Activated naive CD8-positive, alpha-beta T cell treated with anti-CD3 and anti-CD28 coated beads for 36 hours (primary cell): ENCODE measurements around the gene ARSH. TPM values are rescaled to one million over a fixed set of nuclear protein-coding genes. Genes with fewer than 3 reads are reported as not detected.
"Not testable (repeated sequence)": the region's sequence is repeated elsewhere in the genome, so short reads cannot be mapped to it uniquely, and the experiment has no call there.

Source experiments
- DNase-seq: peaks from one replicate; pipeline ENCODE4 v3.0.0; 2021
- H3K27ac Mint-ChIP-seq: one replicate; pipeline ENCODE4 v1.8.0; 2022; ENCODE audit warnings: mild to moderate bottlenecking, moderate library complexity, mixed read lengths
- H3K27me3 Mint-ChIP-seq: one replicate; pipeline ENCODE4 v1.8.0; 2022; ENCODE audit warnings: mild to moderate bottlenecking, mixed read lengths
- H3K36me3 Mint-ChIP-seq: one replicate; pipeline ENCODE4 v1.8.0; 2021; ENCODE audit warnings: mild to moderate bottlenecking, mixed read lengths
- H3K4me1 Mint-ChIP-seq: one replicate; pipeline ENCODE4 v1.8.0; 2021; ENCODE audit warnings: mixed read lengths
- H3K4me3 Mint-ChIP-seq: one replicate; pipeline ENCODE4 v1.8.0; 2022; ENCODE audit warnings: mild to moderate bottlenecking, moderate library complexity, mixed read lengths
- H3K9me3 Mint-ChIP-seq: one replicate; pipeline ENCODE4 v1.8.0; 2022; ENCODE audit warnings: mixed read lengths
- total RNA-seq, 2 experiments: library from RNA; stranded (reverse); gene quantifications; one replicate each; pipeline ENCODE4 v1.2.3, GENCODE V29; 2021

The ARSH gene, protein sequence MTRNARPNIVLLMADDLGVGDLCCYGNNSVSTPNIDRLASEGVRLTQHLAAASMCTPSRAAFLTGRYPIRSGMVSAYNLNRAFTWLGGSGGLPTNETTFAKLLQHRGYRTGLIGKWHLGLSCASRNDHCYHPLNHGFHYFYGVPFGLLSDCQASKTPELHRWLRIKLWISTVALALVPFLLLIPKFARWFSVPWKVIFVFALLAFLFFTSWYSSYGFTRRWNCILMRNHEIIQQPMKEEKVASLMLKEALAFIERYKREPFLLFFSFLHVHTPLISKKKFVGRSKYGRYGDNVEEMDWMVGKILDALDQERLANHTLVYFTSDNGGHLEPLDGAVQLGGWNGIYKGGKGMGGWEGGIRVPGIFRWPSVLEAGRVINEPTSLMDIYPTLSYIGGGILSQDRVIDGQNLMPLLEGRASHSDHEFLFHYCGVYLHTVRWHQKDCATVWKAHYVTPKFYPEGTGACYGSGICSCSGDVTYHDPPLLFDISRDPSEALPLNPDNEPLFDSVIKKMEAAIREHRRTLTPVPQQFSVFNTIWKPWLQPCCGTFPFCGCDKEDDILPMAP
- total RNA-seq, result not detected

DNA sequence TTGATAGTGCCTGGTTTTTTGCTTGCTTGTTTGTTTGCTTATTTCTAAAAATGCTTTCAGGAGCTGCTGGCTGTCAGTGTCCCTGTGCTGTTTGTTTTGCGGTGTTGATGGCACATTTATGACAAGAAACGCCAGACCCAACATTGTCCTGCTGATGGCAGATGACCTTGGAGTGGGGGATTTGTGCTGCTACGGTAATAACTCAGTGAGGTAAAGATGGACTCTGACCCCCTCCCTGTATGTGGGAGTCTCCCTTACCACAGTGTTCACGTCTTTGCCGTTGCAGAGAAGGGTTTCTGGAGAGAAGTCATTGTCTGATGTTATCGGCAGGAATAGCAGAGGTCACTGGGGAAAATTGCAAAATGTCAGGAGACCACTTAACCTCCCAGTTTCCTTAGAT is at the start of gene ARSH:
Gene ARSH (plus strand): TSS at position 52 of the 400 bp plus-strand sequence. CDS start 67 bp downstream, at position 119.
- Mint-ChIP-seq H3K27me3 (no peaks in the 10 kb centered on the region), H3K27ac (no peak within 1 kb of the TSS), H3K4me3 (no peak within 1 kb of the TSS), H3K4me1 (no peaks in the 10 kb centered on the region), H3K36me3 (no peaks in the 10 kb centered on the region), H3K9me3 (peaks cover 2% of the 10 kb centered on the region)
- DNase-seq, result no peak

DNA sequence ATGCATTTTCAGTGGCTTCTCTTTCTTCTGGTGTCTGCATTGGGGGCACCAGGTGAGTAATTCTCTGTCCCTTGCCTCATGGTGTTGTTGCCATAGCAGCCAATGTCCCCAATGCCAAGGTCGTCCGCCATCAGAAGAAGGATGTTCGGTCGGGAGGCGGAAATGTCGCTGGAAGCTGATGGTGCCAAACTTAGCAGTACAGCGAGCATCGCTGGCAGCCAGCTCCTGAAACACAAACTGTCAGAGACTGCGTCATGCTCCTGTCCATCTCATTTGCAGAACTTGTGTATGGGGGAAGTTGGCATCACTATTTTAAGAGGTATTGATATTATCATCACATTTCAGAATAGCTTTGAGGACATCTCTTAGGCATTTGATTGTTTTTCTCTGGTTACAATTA is 48.1 kb upstream of the ARSH start:
- Mint-ChIP-seq H3K27me3 (no peaks in the 10 kb centered on the region), H3K4me3 (no peak overlapping the region), H3K36me3 (no peaks in the 10 kb centered on the region), H3K4me1 (no peaks in the 10 kb centered on the region), H3K27ac (no peak overlapping the region), H3K9me3 (no peaks in the 10 kb centered on the region)
- no peak for DNase-seq

DNA sequence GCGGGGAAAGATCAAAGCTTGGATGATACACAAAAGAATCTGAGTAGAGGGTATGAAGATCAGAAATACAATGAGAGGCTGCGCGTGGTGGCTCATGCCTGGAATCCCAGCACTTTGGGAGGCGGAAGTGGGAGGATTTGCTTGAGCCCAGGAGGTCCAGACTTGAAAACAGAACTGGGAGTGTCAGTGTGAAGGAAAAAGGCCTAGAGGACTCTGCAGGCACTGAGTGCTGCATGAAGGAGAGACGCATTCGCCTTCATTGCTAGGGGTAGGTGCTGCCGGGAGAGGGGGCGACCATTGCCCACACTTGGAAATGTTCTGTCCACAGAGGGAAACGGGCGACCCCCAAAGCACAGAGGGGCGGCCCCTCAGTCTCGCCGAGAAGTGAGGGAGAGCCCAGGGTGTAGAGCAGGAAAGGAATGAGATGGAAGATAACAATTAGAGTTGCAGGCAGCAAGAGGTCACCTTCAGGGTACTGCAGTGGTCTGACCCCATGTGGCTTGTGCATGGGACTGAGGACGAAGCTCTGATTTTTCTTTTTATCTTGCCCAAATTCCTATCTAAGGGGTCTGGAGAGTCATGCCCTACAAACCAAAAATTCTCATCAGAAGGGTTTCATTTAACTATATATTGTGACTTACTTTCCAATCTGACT is 45.4 kb upstream of the ARSH start:
- Mint-ChIP-seq H3K36me3 (no peaks in the 10 kb centered on the region), H3K27me3 (no peaks in the 10 kb centered on the region), H3K27ac (no peak overlapping the region), H3K9me3 (no peaks in the 10 kb centered on the region), H3K4me1 (no peaks in the 10 kb centered on the region), H3K4me3 (no peak overlapping the region)
- DNase-seq, result no peak

DNA sequence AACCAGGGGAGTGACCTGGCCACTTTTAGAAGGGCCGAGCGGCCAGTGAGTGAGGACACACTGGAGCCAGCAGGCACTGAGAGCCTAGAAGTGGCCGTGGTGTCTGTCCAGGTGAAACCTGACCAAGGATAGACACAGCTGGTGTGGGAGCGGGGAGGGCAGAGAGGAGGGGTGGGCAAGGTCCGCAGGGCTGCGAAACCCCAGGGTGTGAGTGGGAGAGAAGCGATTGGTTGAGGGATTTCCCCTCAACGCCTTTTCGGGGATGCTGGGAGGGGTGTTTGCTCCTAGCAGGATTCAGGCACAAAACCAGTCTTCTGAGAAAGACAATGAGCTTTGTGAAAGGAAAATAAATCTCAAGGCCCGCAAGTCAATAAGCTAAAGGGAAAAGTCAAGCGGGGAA is 44.0 kb upstream of the ARSH start:
- Mint-ChIP-seq H3K27ac (no peak overlapping the region), H3K36me3 (no peaks in the 10 kb centered on the region), H3K4me1 (no peaks in the 10 kb centered on the region), H3K9me3 (no peaks in the 10 kb centered on the region), H3K27me3 (no peaks in the 10 kb centered on the region), H3K4me3 (no peak overlapping the region)
- no peak for DNase-seq

DNA sequence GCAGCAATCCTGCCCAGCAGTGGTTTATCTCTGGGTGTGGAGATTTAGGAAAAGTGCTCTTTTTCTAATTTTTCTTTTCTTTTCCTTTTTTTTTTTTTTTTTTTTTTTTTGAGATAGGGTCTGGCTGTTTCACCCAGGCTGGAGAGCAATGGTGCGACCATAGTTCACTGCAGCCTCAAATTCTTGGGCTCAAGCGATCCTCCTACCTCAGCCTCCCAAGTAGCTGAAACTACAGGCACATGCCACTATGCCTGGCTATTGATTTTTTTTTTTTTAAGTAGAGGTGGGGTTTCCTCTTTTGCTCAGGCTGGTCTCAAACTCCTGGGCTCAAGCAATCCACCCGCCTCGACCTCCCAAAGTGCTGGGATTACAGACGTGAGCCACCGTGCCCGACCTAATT is 42.9 kb upstream of the ARSH start:
- H3K4me3 Mint-ChIP-seq, H3K36me3 Mint-ChIP-seq, DNase-seq, H3K27me3 Mint-ChIP-seq, H3K27ac Mint-ChIP-seq, H3K9me3 Mint-ChIP-seq, H3K4me1 Mint-ChIP-seq: not testable (repeated sequence)

DNA sequence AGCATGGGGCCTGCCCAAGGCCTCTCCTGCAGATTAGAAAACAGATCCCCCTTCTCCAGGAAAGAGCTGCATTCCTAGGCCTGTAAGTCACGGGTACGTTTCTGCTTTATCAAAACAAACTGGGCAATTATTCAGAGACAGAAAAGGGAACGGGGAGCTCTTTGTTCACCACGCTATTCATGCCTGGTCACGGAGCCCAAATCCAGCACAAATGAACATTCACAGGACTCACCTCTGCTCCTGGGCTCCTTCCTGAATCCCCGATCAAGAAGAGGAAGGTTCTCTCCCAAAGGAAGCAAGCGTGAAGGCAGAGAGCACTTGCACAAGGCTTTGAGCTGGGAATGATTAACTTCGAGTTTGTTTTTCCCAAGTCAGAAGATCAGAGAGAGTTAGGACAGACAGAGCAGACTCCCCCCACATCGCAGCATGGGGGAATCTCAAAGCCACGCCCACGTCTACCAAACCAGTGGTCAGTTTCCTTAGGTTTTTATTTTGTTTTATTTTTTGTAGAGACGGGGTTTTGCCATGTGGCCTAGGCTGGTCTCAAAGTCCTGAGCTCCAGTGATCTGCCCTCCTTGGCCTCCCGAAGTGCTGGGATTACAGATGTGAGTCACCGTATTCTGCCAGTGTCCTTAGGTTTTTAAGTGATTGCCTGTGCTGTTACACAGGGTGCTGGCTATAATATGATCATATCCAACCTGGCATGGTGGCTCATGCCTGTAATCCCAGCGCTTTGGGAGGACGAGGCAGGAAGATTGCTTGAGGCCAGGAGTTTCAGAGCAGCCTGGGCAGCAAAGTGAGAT is 42.2 kb upstream of the ARSH start:
- H3K4me1 Mint-ChIP-seq, DNase-seq, H3K9me3 Mint-ChIP-seq, H3K4me3 Mint-ChIP-seq, H3K27me3 Mint-ChIP-seq, H3K27ac Mint-ChIP-seq, H3K36me3 Mint-ChIP-seq: not testable (repeated sequence)

DNA sequence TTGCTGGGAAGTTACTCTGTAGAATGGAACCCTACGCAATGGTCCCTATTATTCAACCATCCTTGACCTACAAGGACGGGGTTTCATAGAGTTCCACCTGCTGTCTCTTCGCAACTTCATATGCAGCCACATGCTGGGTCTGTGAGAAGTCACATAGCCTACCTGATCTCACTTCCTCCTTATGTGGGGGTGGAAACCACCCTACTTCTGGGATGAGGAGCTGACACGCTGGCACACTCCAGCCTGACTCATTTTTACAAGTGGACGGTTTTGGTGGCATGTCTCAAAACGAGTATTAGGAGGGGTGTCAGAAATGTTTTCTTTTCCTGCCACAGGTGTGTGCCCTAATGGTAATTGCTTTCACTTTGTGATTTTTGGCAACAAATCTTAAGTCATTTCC is 40.4 kb upstream of the ARSH start:
- Mint-ChIP-seq H3K4me1 (no peaks in the 10 kb centered on the region), H3K9me3 (no peaks in the 10 kb centered on the region), H3K27me3 (no peaks in the 10 kb centered on the region), H3K36me3 (no peaks in the 10 kb centered on the region), H3K27ac (no peak overlapping the region), H3K4me3 (no peak overlapping the region)
- peak; percentile 1 for DNase-seq

- Mint-ChIP-seq H3K4me1 (no peaks in the 10 kb centered on the region), H3K4me3 (no peak overlapping the region), H3K36me3 (no peaks in the 10 kb centered on the region), H3K9me3 (no peaks in the 10 kb centered on the region), H3K27me3 (no peaks in the 10 kb centered on the region), H3K27ac (no peak overlapping the region)
- no peak for DNase-seq
Observed at GRCh38 chrX:2967012-2967411, 39.3 kb upstream of the ARSH start.

DNA sequence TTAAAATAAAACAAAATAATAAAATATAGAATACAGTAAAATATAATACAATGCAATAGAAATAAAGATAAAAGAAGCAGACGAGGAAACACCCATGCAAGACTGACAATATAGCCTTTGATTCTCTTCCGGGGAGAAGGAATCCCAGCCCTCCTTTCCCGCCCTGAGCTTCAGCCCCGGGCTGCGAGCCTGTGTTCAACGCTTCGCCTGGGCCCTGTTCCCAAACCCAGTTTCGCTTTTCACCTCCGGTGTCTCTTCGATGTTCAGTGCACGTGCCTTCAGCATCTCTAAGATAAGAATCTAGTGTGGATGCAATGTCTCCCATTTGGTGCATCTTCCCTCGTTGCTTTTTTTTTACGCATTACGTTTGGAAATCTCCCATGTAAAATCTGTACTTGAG is 38.8 kb upstream of the ARSH start:
- no peak for DNase-seq
- no peaks in the 10 kb centered on the region for H3K27me3 Mint-ChIP-seq
- H3K27ac Mint-ChIP-seq, result no peak overlapping the region
- no peak overlapping the region for H3K4me3 Mint-ChIP-seq
- H3K36me3 Mint-ChIP-seq, result no peaks in the 10 kb centered on the region
- H3K9me3 Mint-ChIP-seq, result no peaks in the 10 kb centered on the region
- no peaks in the 10 kb centered on the region for H3K4me1 Mint-ChIP-seq

- H3K9me3 Mint-ChIP-seq, result no peaks in the 10 kb centered on the region
- DNase-seq, result peak; percentile 8
- H3K27me3 Mint-ChIP-seq, result no peaks in the 10 kb centered on the region
- H3K4me1 Mint-ChIP-seq, result no peaks in the 10 kb centered on the region
- H3K27ac Mint-ChIP-seq, result no peak overlapping the region
- H3K36me3 Mint-ChIP-seq, result no peaks in the 10 kb centered on the region
- H3K4me3 Mint-ChIP-seq, result no peak overlapping the region
Observed at GRCh38 chrX:2967998-2968909, 38.1 kb upstream of the ARSH start.

GRCh38 chrX:2969021-2969420 is 37.3 kb upstream of the ARSH start:
- H3K27ac Mint-ChIP-seq, result no peak overlapping the region
- no peaks in the 10 kb centered on the region for H3K36me3 Mint-ChIP-seq
- no peak overlapping the region for H3K4me3 Mint-ChIP-seq

GRCh38 chrX:2972391-2972790 is 34.0 kb upstream of the ARSH start:
- Mint-ChIP-seq H3K4me1 (no peaks in the 10 kb centered on the region), H3K27ac (no peak overlapping the region), H3K27me3 (no peaks in the 10 kb centered on the region), H3K4me3 (no peak overlapping the region), H3K9me3 (no peaks in the 10 kb centered on the region), H3K36me3 (no peaks in the 10 kb centered on the region)
- DNase-seq, result no peak

More at GRCh38 chrX:2969021-2969420, 37.3 kb upstream of the ARSH start:
- DNase-seq, result no peak
- Mint-ChIP-seq H3K9me3 (no peaks in the 10 kb centered on the region), H3K4me1 (no peaks in the 10 kb centered on the region), H3K27me3 (no peaks in the 10 kb centered on the region)

DNA sequence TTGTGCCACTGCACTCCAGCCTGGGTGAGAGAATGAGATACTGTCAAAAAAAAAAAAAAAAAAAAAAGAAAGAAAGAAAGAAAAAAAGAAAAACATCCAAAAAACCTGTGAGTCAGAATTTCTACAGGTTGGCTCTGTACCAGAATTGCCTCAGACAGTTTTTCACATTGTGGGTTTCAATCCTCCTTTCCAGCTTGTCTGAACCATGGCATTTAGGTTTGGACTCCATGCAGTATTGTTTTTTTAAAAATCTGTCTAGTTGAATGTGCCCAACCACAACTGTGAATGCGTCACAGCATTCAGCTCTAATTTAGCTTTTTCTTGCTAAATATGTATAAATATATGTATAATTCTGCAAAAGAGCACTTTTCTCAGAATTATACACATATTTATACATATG is 31.4 kb upstream of the ARSH start:
- H3K4me3 Mint-ChIP-seq, result no peak overlapping the region
- H3K27me3 Mint-ChIP-seq, result no peaks in the 10 kb centered on the region
- no peaks in the 10 kb centered on the region for H3K4me1 Mint-ChIP-seq

DNA sequence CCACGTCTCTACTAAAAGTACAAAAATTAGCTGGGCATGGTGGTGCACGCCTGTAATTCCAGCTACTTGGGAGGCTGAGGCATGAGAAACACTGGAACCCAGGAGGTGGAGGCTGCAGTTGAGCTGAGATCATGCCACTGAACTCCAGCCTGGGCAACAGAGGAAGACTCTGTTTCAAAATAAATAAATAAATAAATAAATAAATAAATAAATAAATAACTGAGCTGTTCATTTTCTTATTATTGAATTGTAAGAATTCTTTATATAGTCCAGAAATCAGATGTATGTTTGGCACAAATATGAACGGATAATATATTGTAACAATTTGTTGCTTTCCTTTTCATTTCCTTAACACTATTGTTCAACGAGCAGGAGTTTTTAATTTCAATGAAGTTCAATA is 27.7 kb upstream of the ARSH start:
- not testable (repeated sequence) for H3K4me3 Mint-ChIP-seq, H3K36me3 Mint-ChIP-seq, H3K27ac Mint-ChIP-seq, DNase-seq, H3K9me3 Mint-ChIP-seq, H3K4me1 Mint-ChIP-seq, H3K27me3 Mint-ChIP-seq

More for the DNA sequence above, 31.4 kb upstream of the ARSH start:
- Mint-ChIP-seq H3K36me3 (no peaks in the 10 kb centered on the region), H3K27ac (no peak overlapping the region), H3K9me3 (no peaks in the 10 kb centered on the region)
- no peak for DNase-seq
